ENCODE data around the gene FN3K. TPM values are rescaled to one million over a fixed set of nuclear protein-coding genes. Genes with fewer than 3 reads are reported as not detected.
A peak's percentile ranks its signal among the peaks of the same experiment; 100 is the strongest.

The FN3K gene
- total and polyA plus RNA-seq, 2 of the 13 experiments (the other 11 are each of a cell fraction or from before 2014, with no cell fraction given) = 3.5 to 12.2 TPM

DNA sequence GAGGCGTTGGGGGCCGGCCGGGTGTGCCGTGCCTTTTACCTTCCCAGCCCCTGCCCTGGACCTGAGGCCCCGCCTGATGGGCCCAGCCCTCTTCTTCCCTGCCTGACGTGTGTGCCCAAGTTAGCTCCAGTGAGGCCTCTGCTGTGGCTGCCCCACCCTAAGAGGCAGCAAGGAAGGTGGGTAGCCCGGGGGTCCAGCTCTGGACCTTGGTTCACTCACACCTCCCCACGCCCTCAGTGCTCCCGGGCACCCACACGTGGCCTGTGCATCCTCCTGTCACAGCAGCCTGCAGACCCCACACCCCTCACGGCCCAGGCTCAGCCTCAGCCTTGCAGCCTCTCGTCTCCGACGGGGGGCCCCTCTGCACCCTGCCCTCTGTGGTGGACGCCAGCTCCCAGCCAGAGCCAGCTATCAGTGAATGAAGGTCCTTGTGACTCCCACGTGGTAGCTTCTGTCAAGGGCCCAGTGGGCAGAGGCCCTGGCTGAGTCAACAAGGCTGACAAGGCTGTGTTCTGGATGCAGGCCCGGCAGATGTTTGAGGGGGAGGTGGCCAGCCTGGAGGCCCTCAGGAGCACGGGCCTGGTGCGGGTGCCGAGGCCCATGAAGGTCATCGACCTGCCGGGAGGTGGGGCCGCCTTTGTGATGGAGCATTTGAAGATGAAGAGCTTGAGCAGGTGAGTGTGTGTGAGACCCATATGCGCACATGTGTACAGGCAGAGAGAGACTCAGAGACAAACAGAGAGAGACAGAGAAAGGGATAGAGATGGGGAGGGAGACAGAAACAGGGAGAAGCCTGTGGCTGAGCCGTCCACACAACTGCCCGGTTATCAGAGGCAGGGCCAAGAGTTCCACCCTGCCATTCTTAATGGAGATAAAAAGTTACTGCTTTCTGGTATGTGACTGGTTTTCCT lies 2.8 kb downstream of the FN3K start (continued):
- TF ChIP-seq, protein P1, sequence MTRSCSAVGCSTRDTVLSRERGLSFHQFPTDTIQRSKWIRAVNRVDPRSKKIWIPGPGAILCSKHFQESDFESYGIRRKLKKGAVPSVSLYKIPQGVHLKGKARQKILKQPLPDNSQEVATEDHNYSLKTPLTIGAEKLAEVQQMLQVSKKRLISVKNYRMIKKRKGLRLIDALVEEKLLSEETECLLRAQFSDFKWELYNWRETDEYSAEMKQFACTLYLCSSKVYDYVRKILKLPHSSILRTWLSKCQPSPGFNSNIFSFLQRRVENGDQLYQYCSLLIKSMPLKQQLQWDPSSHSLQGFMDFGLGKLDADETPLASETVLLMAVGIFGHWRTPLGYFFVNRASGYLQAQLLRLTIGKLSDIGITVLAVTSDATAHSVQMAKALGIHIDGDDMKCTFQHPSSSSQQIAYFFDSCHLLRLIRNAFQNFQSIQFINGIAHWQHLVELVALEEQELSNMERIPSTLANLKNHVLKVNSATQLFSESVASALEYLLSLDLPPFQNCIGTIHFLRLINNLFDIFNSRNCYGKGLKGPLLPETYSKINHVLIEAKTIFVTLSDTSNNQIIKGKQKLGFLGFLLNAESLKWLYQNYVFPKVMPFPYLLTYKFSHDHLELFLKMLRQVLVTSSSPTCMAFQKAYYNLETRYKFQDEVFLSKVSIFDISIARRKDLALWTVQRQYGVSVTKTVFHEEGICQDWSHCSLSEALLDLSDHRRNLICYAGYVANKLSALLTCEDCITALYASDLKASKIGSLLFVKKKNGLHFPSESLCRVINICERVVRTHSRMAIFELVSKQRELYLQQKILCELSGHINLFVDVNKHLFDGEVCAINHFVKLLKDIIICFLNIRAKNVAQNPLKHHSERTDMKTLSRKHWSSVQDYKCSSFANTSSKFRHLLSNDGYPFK (CRISPR knock-in tag; IDR thresholded peaks at IDR 0.05; ENCODE audit: borderline replicate concordance) = peak; percentile 91; the same call in 1 of the 2 replicates
- TF ChIP-seq ONECUT2 (CRISPR knock-in tag; IDR thresholded peaks at IDR 0.05) (peak; percentile 75), RFXANK (CRISPR knock-in tag; IDR thresholded peaks at IDR 0.05) (peak; percentile 94; the same call in 1 of the 2 replicates), FOXA3 (CRISPR knock-in tag; IDR thresholded peaks at IDR 0.05) (peak; percentile 100), KDM5A (IDR thresholded peaks at IDR 0.05; ENCODE audit: borderline replicate concordance, low read length) (peak; percentile 44; the same call in 1 of the 2 replicates), ZNF383 (CRISPR knock-in tag; IDR thresholded peaks at IDR 0.05; ENCODE audit: borderline replicate concordance) (peak; percentile 92; the same call in 1 of the 2 replicates)
- TF ChIP-seq, protein P2, sequence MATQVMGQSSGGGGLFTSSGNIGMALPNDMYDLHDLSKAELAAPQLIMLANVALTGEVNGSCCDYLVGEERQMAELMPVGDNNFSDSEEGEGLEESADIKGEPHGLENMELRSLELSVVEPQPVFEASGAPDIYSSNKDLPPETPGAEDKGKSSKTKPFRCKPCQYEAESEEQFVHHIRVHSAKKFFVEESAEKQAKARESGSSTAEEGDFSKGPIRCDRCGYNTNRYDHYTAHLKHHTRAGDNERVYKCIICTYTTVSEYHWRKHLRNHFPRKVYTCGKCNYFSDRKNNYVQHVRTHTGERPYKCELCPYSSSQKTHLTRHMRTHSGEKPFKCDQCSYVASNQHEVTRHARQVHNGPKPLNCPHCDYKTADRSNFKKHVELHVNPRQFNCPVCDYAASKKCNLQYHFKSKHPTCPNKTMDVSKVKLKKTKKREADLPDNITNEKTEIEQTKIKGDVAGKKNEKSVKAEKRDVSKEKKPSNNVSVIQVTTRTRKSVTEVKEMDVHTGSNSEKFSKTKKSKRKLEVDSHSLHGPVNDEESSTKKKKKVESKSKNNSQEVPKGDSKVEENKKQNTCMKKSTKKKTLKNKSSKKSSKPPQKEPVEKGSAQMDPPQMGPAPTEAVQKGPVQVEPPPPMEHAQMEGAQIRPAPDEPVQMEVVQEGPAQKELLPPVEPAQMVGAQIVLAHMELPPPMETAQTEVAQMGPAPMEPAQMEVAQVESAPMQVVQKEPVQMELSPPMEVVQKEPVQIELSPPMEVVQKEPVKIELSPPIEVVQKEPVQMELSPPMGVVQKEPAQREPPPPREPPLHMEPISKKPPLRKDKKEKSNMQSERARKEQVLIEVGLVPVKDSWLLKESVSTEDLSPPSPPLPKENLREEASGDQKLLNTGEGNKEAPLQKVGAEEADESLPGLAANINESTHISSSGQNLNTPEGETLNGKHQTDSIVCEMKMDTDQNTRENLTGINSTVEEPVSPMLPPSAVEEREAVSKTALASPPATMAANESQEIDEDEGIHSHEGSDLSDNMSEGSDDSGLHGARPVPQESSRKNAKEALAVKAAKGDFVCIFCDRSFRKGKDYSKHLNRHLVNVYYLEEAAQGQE (IDR thresholded peaks at IDR 0.05; ENCODE audit: borderline replicate concordance in 1 of 2, low read depth in 1 of 2, low read length in 2 of 2) = peak in 1 of 2 experiments; percentile 61; a peak in 1 of 4 replicates
- TF ChIP-seq, protein P3, sequence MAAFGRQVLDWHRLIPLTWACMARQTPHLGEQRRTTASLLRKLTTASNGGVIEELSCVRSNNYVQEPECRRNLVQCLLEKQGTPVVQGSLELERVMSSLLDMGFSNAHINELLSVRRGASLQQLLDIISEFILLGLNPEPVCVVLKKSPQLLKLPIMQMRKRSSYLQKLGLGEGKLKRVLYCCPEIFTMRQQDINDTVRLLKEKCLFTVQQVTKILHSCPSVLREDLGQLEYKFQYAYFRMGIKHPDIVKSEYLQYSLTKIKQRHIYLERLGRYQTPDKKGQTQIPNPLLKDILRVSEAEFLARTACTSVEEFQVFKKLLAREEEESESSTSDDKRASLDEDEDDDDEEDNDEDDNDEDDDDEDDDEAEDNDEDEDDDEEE (CRISPR knock-in tag; IDR thresholded peaks at IDR 0.05) = peak; percentile 99
- TF ChIP-seq, protein P4, sequence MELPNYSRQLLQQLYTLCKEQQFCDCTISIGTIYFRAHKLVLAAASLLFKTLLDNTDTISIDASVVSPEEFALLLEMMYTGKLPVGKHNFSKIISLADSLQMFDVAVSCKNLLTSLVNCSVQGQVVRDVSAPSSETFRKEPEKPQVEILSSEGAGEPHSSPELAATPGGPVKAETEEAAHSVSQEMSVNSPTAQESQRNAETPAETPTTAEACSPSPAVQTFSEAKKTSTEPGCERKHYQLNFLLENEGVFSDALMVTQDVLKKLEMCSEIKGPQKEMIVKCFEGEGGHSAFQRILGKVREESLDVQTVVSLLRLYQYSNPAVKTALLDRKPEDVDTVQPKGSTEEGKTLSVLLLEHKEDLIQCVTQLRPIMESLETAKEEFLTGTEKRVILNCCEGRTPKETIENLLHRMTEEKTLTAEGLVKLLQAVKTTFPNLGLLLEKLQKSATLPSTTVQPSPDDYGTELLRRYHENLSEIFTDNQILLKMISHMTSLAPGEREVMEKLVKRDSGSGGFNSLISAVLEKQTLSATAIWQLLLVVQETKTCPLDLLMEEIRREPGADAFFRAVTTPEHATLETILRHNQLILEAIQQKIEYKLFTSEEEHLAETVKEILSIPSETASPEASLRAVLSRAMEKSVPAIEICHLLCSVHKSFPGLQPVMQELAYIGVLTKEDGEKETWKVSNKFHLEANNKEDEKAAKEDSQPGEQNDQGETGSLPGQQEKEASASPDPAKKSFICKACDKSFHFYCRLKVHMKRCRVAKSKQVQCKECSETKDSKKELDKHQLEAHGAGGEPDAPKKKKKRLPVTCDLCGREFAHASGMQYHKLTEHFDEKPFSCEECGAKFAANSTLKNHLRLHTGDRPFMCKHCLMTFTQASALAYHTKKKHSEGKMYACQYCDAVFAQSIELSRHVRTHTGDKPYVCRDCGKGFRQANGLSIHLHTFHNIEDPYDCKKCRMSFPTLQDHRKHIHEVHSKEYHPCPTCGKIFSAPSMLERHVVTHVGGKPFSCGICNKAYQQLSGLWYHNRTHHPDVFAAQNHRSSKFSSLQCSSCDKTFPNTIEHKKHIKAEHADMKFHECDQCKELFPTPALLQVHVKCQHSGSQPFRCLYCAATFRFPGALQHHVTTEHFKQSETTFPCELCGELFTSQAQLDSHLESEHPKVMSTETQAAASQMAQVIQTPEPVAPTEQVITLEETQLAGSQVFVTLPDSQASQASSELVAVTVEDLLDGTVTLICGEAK (IDR thresholded peaks at IDR 0.05) = no peak
- TF ChIP-seq, protein P4 (CRISPR knock-in tag; IDR thresholded peaks at IDR 0.05) = peak; percentile 97
